Neural progenitor cell (in vitro differentiated cells): ENCODE measurements around the gene ARHGEF2.

Experiments used
- CTCF ChIP-seq: fragments of 200-600 bp; sonication (generic); IDR thresholded peaks from 2 replicates; pipeline ENCODE4 v1.5.1; 2017; ENCODE audit warnings: antibody characterized with exemption, mild to moderate bottlenecking
- EZH2 ChIP-seq: fragments of 200-600 bp; sonication (generic); IDR thresholded peaks from 2 replicates; pipeline ENCODE4 v1.6.1; 2017; ENCODE audit warnings: antibody characterized with exemption, mild to moderate bottlenecking, moderate library complexity
- EZH2phosphoT487 ChIP-seq: fragments of 200-600 bp; sonication (generic); IDR thresholded peaks from 2 replicates; pipeline ENCODE4 v1.6.1; 2017; ENCODE audit warnings: antibody characterized with exemption

GRCh38 chr1:155947741-155948140 lies 30.6 kb downstream of the ARHGEF2 start:
- TF ChIP-seq CTCF (no peak), EZH2 (no peak), EZH2phosphoT487 (no peak)
